ENCODE measurements around the gene PRXL2A.
"Not testable (repeated sequence)": the region's sequence is repeated elsewhere in the genome, so short reads cannot be mapped to it uniquely, and the experiment has no call there.

The PRXL2A gene

GRCh38 chr10:80408242-80409101, at the start of gene PRXL2A:
PRXL2A (plus strand) TSS chr10:80408551; CDS start chr10:80420468, 11,917 bp downstream.
- DNase-seq (ENCODE audit: low read depth in 1 of 2, low spot score in 1 of 2), result peak; percentile 57 to 82

- DNase-seq (ENCODE audit: low read depth in 1 of 2, low spot score in 1 of 2), result not testable (repeated sequence)
These were observed 49.4 kb upstream of the PRXL2A start for GRCh38 chr10:80358925-80359324.

GRCh38 chr10:80359644-80360043, 48.7 kb upstream of the PRXL2A start:
- DNase-seq (ENCODE audit: low read depth in 1 of 2, low spot score in 1 of 2), result no peak

- DNase-seq (ENCODE audit: low read depth in 1 of 2, low spot score in 1 of 2), result no peak
These were observed 42.8 kb upstream of the PRXL2A start for GRCh38 chr10:80365510-80365909.

GRCh38 chr10:80371467-80371866, 36.9 kb upstream of the PRXL2A start:
- no peak for DNase-seq (ENCODE audit: low read depth in 1 of 2, low spot score in 1 of 2)

- no peak for DNase-seq (ENCODE audit: low read depth in 1 of 2, low spot score in 1 of 2)
These were observed 35.7 kb upstream of the PRXL2A start for GRCh38 chr10:80372675-80373074.

- DNase-seq (ENCODE audit: low read depth in 1 of 2, low spot score in 1 of 2), result no peak
These were observed 34.8 kb upstream of the PRXL2A start for GRCh38 chr10:80373502-80373901.

GRCh38 chr10:80379701-80380100, 28.6 kb upstream of the PRXL2A start:
- DNase-seq (ENCODE audit: low read depth in 1 of 2, low spot score in 1 of 2), result no peak

- DNase-seq (ENCODE audit: low read depth in 1 of 2, low spot score in 1 of 2), result no peak
These were observed 28.2 kb upstream of the PRXL2A start for GRCh38 chr10:80380185-80380584.

- no peak for DNase-seq (ENCODE audit: low read depth in 1 of 2, low spot score in 1 of 2)
These were observed 25.4 kb upstream of the PRXL2A start for GRCh38 chr10:80382989-80383388.

- no peak for DNase-seq (ENCODE audit: low read depth in 1 of 2, low spot score in 1 of 2)
These were observed 17.6 kb upstream of the PRXL2A start for GRCh38 chr10:80390740-80391139.

GRCh38 chr10:80392250-80392649, 16.1 kb upstream of the PRXL2A start:
- DNase-seq (ENCODE audit: low read depth in 1 of 2, low spot score in 1 of 2), result no peak

- no peak for DNase-seq (ENCODE audit: low read depth in 1 of 2, low spot score in 1 of 2)
These were observed 13.9 kb upstream of the PRXL2A start for GRCh38 chr10:80394358-80394916.

- no peak for DNase-seq (ENCODE audit: low read depth in 1 of 2, low spot score in 1 of 2)
These were observed 11.3 kb upstream of the PRXL2A start for GRCh38 chr10:80397014-80397413.

- DNase-seq (ENCODE audit: low read depth in 1 of 2, low spot score in 1 of 2), result no peak
These were observed 8.1 kb upstream of the PRXL2A start for GRCh38 chr10:80400136-80400804.

- no peak for DNase-seq (ENCODE audit: low read depth in 1 of 2, low spot score in 1 of 2)
These were observed 3.3 kb upstream of the PRXL2A start for GRCh38 chr10:80405035-80405434.

GRCh38 chr10:80405626-80406025, 2.7 kb upstream of the PRXL2A start:
- no peak for DNase-seq (ENCODE audit: low read depth in 1 of 2, low spot score in 1 of 2)

GRCh38 chr10:80406204-80406603, 2.1 kb upstream of the PRXL2A start:
- no peak for DNase-seq (ENCODE audit: low read depth in 1 of 2, low spot score in 1 of 2)

GRCh38 chr10:80407812-80408241, 524 bp upstream of the PRXL2A start:
- no peak for DNase-seq (ENCODE audit: low read depth in 1 of 2, low spot score in 1 of 2)

GRCh38 chr10:80409121-80409520, 770 bp downstream of the PRXL2A start:
- no peak for DNase-seq (ENCODE audit: low read depth in 1 of 2, low spot score in 1 of 2)

GRCh38 chr10:80410122-80410521, 1.8 kb downstream of the PRXL2A start:
- DNase-seq (ENCODE audit: low read depth in 1 of 2, low spot score in 1 of 2), result no peak

GRCh38 chr10:80410578-80411145, 2.3 kb downstream of the PRXL2A start:
- DNase-seq (ENCODE audit: low read depth in 1 of 2, low spot score in 1 of 2), result no peak
